Regular cardiac myocyte (primary cell): ENCODE data around the gene LTBP1. TPM values are rescaled to one million over a fixed set of nuclear protein-coding genes. Genes with fewer than 3 reads are reported as not detected.

Experiments used
- total RNA-seq: library from RNA; depleted of rRNA; stranded (reverse); fragments of >200 nt; gene quantifications from 2 replicates; pipeline ENCODE4 v1.2.3, GENCODE V29; 2014

The LTBP1 gene, protein sequence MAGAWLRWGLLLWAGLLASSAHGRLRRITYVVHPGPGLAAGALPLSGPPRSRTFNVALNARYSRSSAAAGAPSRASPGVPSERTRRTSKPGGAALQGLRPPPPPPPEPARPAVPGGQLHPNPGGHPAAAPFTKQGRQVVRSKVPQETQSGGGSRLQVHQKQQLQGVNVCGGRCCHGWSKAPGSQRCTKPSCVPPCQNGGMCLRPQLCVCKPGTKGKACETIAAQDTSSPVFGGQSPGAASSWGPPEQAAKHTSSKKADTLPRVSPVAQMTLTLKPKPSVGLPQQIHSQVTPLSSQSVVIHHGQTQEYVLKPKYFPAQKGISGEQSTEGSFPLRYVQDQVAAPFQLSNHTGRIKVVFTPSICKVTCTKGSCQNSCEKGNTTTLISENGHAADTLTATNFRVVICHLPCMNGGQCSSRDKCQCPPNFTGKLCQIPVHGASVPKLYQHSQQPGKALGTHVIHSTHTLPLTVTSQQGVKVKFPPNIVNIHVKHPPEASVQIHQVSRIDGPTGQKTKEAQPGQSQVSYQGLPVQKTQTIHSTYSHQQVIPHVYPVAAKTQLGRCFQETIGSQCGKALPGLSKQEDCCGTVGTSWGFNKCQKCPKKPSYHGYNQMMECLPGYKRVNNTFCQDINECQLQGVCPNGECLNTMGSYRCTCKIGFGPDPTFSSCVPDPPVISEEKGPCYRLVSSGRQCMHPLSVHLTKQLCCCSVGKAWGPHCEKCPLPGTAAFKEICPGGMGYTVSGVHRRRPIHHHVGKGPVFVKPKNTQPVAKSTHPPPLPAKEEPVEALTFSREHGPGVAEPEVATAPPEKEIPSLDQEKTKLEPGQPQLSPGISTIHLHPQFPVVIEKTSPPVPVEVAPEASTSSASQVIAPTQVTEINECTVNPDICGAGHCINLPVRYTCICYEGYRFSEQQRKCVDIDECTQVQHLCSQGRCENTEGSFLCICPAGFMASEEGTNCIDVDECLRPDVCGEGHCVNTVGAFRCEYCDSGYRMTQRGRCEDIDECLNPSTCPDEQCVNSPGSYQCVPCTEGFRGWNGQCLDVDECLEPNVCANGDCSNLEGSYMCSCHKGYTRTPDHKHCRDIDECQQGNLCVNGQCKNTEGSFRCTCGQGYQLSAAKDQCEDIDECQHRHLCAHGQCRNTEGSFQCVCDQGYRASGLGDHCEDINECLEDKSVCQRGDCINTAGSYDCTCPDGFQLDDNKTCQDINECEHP (N-terminal part only)
- total RNA-seq, result 214 and 375 TPM in 2 replicates

DNA sequence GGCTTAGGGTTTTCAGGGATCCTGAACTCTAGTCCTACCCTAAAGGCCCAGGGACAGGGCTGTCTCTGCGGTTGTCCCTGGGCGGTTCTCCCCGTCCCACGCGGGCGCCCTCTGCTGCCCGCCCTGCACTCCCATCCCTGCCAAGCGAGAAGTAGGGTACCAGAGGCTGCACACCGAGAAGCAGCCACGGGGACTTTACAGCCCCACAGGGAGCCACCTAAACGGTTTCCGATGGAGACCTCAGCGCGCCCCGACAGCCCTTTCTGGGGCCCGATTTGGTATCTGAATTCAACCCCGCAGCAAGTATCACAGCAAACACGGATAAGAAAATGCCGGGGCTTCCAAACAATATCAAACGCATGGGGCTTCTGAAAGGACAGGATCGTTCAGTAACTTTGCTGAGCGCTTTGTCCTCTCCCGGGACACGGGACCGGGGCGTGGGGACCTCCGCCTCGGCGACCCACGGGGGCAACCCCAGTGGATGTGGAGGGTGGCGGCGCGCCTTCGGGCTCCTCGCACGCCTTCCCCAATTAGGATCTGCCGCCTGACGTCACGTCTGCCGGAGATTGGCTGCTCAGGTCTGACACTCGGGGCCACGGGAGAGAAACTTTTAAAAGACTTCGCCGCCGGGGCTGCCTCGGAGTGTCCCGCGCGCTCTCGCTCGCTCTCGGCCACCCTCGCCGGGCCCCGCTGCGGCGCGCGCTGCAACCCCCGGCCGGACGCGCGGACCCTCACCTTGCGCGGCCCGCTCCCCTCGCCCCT lies at the start of gene LTBP1:
LTBP1 (plus strand) TSS at position 640 of the 762 bp plus-strand sequence. CDS start 372 bp downstream, outside the sequence.

